ENCODE results near the gene MCTP2. TPM values are rescaled to one million over a fixed set of nuclear protein-coding genes. Genes with fewer than 3 reads are reported as not detected.
A peak's percentile ranks its signal among the peaks of the same experiment; 100 is the strongest.

MCTP2 gene
- total and polyA plus RNA-seq, 2 of the 13 experiments (the other 11 are each of a cell fraction or from before 2014, with no cell fraction given), result 5.1 to 8.6 TPM

DNA sequence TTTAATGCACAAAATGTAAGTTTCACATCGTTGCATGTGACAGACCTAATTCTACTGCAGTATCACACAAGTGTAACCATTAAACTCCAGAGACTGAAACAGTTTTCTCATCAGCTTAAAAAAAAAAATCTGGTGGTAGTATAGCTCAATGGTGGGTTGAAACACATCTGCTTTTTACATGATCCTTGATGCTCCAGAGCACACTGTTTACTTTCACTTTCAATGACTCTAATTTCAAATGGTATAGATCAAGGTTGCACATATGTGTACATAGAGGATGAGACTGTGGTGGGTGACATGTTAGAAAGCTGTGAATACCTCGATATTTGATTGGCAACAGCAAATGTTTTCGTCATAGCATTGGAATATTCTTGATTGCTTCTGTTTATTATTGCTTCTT is 22.4 kb downstream of the MCTP2 start (continued):
- TF ChIP-seq, protein P1, sequence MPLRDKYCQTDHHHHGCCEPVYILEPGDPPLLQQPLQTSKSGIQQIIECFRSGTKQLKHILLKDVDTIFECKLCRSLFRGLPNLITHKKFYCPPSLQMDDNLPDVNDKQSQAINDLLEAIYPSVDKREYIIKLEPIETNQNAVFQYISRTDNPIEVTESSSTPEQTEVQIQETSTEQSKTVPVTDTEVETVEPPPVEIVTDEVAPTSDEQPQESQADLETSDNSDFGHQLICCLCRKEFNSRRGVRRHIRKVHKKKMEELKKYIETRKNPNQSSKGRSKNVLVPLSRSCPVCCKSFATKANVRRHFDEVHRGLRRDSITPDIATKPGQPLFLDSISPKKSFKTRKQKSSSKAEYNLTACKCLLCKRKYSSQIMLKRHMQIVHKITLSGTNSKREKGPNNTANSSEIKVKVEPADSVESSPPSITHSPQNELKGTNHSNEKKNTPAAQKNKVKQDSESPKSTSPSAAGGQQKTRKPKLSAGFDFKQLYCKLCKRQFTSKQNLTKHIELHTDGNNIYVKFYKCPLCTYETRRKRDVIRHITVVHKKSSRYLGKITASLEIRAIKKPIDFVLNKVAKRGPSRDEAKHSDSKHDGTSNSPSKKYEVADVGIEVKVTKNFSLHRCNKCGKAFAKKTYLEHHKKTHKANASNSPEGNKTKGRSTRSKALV (CRISPR knock-in tag; IDR thresholded peaks at IDR 0.05), result no peak
- TF ChIP-seq ZNF773 (CRISPR knock-in tag; IDR thresholded peaks at IDR 0.05; ENCODE audit: borderline replicate concordance) (no peak), NR2C2 (CRISPR knock-in tag; IDR thresholded peaks at IDR 0.05; ENCODE audit: borderline replicate concordance) (no peak), FOXA3 (CRISPR knock-in tag; IDR thresholded peaks at IDR 0.05) (0 out of 2 replicates have a peak, but pooled peaks have one; percentile 9)
- TF ChIP-seq, protein P2, sequence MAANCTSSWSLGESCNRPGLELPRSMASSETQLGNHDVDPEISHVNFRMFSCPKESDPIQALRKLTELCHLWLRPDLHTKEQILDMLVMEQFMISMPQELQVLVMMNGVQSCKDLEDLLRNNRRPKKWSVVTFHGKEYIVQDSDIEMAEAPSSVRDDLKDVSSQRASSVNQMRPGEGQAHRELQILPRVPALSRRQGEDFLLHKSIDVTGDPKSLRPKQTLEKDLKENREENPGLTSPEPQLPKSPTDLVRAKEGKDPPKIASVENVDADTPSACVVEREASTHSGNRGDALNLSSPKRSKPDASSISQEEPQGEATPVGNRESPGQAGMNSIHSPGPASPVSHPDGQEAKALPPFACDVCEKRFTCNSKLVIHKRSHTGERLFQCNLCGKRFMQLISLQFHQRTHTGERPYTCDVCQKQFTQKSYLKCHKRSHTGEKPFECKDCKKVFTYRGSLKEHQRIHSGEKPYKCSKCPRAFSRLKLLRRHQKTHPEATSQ (CRISPR knock-in tag; IDR thresholded peaks at IDR 0.05; ENCODE audit: borderline replicate concordance), result no peak

DNA sequence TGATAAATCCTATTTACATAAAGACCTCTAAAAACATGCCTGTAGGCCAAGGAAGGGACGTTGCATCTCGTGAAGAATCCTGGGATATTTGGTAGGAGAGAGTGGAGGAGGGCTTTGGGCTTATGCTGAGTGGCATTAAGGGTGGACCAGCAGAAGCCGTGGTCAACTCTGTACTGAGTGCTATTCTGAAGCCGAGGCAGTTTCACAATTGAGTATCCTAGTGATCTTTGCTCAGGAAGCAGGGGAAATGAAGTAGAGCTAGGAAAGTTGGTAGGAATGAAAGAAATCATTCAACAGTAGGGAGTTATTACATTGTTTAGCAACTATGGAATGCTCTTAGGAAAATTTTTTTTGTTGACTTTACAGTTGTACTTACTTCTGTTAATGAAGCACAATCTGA is 24.2 kb downstream of the MCTP2 start:
- Histone ChIP-seq H4K20me1 (ENCODE audit: insufficient read depth, low read length) (no peaks in the 10 kb centered on the region), H3K27ac (ENCODE audit: extremely low read length, insufficient read depth, low read length) (peak overlapping the region; percentile 58), H3K27me3 (ENCODE audit: control insufficient read depth in 1 of 2, insufficient read depth in 2 of 2, low read length in 2 of 2) (no peaks in the 10 kb centered on the region), H3K4me3 (replicated peaks in 1 of 3; ENCODE audit: insufficient read depth in 1 of 3, low read depth in 2 of 3, low read length in 3 of 3) (no peak overlapping the region; a peak in 1 of 6 replicates), H3K4me1 (ENCODE audit: insufficient read depth, low read length) (peaks cover 75% of the 10 kb centered on the region), H3K4me2 (ENCODE audit: low read depth, low read length) (peak overlapping the region; percentile 50), H3K36me3 (replicated peaks in 1 of 2; ENCODE audit: control insufficient read depth in 1 of 2, insufficient read depth in 2 of 2, low read length in 2 of 2) (no peaks in the 10 kb centered on the region), H3K9ac (ENCODE audit: insufficient read depth, low read depth, low read length) (no peak overlapping the region), H3K79me2 (ENCODE audit: insufficient read depth, low read length) (peaks cover 11% of the 10 kb centered on the region), H3K9me3 (ENCODE audit: low read length) (peaks cover 10% of the 10 kb centered on the region; the same call in 1 of the 2 replicates), H2AFZ (ENCODE audit: low read length) (no peak overlapping the region)
- DNase-seq (ENCODE audit: low spot score) (peak; percentile 79), FAIRE-seq (peak; percentile 36), ATAC-seq (peak; percentile 99)
- no TSS peak for BruUV-seq (replicated peaks)
- CTCF ChIA-PET (ENCODE audit: low intra/inter-chr PET ratio, low total read pairs), result no interaction called here
- in situ Hi-C loops (cut with HindIII; ENCODE audit: extremely low pct_ligation_motif_present, low pct_unique_long_range_greater_than_20kb), result no loop called here
- intact Hi-C loops (cut with micrococcal nuclease; ENCODE audit: unreplicated experiment), result loop anchor here (2.0 kb wide), 1 partner anchor 25 kb away; the partner anchor contains the start of gene MCTP2
- POLR2A ChIA-PET, result no interaction called here
- WGBS (ENCODE audit: low lambda C conversion rate), result under 1% methylated on average over 4 of the region's 4 CpGs
- TF ChIP-seq CEBPB (IDR thresholded peaks at IDR 0.05; ENCODE audit: borderline replicate concordance, low read depth, low read length) (peak; percentile 61; the same call in 1 of the 2 replicates), PPARG (CRISPR knock-in tag; conservative IDR thresholded peaks at IDR 0.05) (0 out of 2 replicates have a peak, but pooled peaks have one; percentile 26), XBP1 (CRISPR knock-in tag; IDR thresholded peaks at IDR 0.05) (no peak), HMG20A (CRISPR knock-in tag; IDR thresholded peaks at IDR 0.05; ENCODE audit: borderline replicate concordance) (peak; percentile 24; the same call in 1 of the 2 replicates), NPAS2 (CRISPR knock-in tag; IDR thresholded peaks at IDR 0.05; ENCODE audit: borderline replicate concordance) (no peak), ZNF143 (CRISPR knock-in tag; IDR thresholded peaks at IDR 0.05) (peak; percentile 29; the same call in 1 of the 2 replicates), ZNF644 (CRISPR knock-in tag; IDR thresholded peaks at IDR 0.05; ENCODE audit: low read depth) (0 out of 2 replicates have a peak, but pooled peaks have one; percentile 53), MEF2D (CRISPR knock-in tag; IDR thresholded peaks at IDR 0.05) (no peak), SALL1 (CRISPR knock-in tag; IDR thresholded peaks at IDR 0.05) (peak; percentile 52; the same call in 1 of the 2 replicates), ZSCAN31 (CRISPR knock-in tag; IDR thresholded peaks at IDR 0.05; ENCODE audit: low read depth) (no peak), HDAC2 (CRISPR knock-in tag; IDR thresholded peaks at IDR 0.05) (0 out of 2 replicates have a peak, but pooled peaks have one; percentile 51), SOX13 (IDR thresholded peaks at IDR 0.05) (no peak), SOX13 (CRISPR knock-in tag; conservative IDR thresholded peaks at IDR 0.05 in 1 of 2, IDR thresholded peaks at IDR 0.05 in 1 of 2) (peak in 1 of 2 experiments; percentile 51; a peak in 2 of 4 replicates), SOX6 (IDR thresholded peaks at IDR 0.05) (no peak), SOX6 (CRISPR knock-in tag; IDR thresholded peaks at IDR 0.05) (peak; percentile 61), POGZ (CRISPR knock-in tag; IDR thresholded peaks at IDR 0.05) (no peak)

Data from HepG2 (cell line).